Measurements from ENCODE around the gene GARIN5A.

DNA sequence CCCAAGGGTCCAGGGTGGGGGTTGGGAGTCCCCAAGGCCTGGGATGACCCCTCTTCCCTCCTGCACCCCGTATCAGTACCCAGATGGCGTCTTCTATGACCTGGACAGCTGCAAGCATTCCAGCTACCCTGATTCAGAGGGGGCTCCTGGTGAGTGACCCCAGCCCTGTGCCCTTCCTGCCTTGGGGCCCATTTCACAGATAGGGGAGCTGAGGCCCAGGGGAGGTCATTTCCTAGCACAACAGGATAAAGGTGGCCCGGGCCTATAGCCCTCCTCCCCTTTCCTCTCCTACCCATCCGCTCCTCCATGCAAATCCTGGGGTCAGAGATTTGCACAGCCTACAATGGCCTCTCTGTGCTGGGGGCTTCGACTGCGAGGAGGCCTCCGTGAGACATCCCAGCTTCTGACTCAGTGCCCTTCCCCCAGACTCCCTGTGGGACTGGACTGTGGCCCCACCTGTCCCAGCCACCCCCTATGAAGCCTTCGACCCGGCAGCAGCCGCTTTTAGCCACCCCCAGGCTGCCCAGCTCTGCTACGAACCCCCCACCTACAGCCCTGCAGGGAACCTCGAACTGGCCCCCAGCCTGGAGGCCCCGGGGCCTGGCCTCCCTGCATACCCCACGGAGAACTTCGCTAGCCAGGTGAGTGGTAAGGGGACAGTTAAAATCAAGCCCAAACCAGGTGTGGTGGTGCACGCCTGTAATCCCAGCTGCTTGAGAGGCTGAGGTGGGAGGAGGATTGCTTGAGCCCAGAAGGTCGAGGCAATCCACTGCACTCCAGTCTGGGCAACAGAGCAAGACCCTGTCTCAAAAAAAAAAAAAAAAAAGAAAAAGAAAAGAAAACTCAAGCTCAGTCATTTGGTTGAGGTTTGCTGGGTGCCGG, 54.0 kb downstream of the GARIN5A start:
- TF ChIP-seq, protein P1, sequence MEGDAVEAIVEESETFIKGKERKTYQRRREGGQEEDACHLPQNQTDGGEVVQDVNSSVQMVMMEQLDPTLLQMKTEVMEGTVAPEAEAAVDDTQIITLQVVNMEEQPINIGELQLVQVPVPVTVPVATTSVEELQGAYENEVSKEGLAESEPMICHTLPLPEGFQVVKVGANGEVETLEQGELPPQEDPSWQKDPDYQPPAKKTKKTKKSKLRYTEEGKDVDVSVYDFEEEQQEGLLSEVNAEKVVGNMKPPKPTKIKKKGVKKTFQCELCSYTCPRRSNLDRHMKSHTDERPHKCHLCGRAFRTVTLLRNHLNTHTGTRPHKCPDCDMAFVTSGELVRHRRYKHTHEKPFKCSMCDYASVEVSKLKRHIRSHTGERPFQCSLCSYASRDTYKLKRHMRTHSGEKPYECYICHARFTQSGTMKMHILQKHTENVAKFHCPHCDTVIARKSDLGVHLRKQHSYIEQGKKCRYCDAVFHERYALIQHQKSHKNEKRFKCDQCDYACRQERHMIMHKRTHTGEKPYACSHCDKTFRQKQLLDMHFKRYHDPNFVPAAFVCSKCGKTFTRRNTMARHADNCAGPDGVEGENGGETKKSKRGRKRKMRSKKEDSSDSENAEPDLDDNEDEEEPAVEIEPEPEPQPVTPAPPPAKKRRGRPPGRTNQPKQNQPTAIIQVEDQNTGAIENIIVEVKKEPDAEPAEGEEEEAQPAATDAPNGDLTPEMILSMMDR (IDR thresholded peaks at IDR 0.05) = no peak
- TF ChIP-seq POLR2A (IDR thresholded peaks at IDR 0.05) = no peak

Measured in testis (tissue), 2 donors.